ENCODE results near the gene TBX4.
"Not testable (repeated sequence)": the region's sequence is repeated elsewhere in the genome, so short reads cannot be mapped to it uniquely, and the experiment has no call there.

The TBX4 gene

GRCh38 chr17:61502292-61502691, 50.1 kb downstream of the TBX4 start:
- no peak for DNase-seq

GRCh38 chr17:61503961-61504360, 51.7 kb downstream of the TBX4 start:
- DNase-seq: no peak

GRCh38 chr17:61504697-61505096, 52.5 kb downstream of the TBX4 start:
- no peak for DNase-seq

- no peak for DNase-seq
These were observed 53.8 kb downstream of the TBX4 start for GRCh38 chr17:61505846-61506627.

- no peak for DNase-seq
These were observed 55.3 kb downstream of the TBX4 start for GRCh38 chr17:61507383-61508066.

- no peak for DNase-seq
These were observed 56.7 kb downstream of the TBX4 start for GRCh38 chr17:61508912-61509311.

- DNase-seq: not testable (repeated sequence)
These were observed 57.2 kb downstream of the TBX4 start for GRCh38 chr17:61509454-61509853.

GRCh38 chr17:61510237-61510636, 58.0 kb downstream of the TBX4 start:
- DNase-seq: no peak

GRCh38 chr17:61510991-61511390, 58.8 kb downstream of the TBX4 start:
- DNase-seq: no peak

- DNase-seq: no peak
These were observed 59.4 kb downstream of the TBX4 start for GRCh38 chr17:61511480-61512182.

GRCh38 chr17:61514491-61514890, 62.3 kb downstream of the TBX4 start:
- no peak for DNase-seq

- DNase-seq: no peak
These were observed 65.0 kb downstream of the TBX4 start for GRCh38 chr17:61517265-61517664.

- no peak for DNase-seq
These were observed 65.8 kb downstream of the TBX4 start for GRCh38 chr17:61517843-61518606.

GRCh38 chr17:61519139-61519538, 66.9 kb downstream of the TBX4 start:
- no peak for DNase-seq

GRCh38 chr17:61519754-61520440, 67.7 kb downstream of the TBX4 start:
- no peak for DNase-seq

GRCh38 chr17:61520897-61521296, 68.7 kb downstream of the TBX4 start:
- DNase-seq: no peak

GRCh38 chr17:61522088-61522487, 69.9 kb downstream of the TBX4 start:
- no peak for DNase-seq

GRCh38 chr17:61524319-61524718, 72.1 kb downstream of the TBX4 start:
- DNase-seq: no peak

GRCh38 chr17:61527441-61527840, 75.2 kb downstream of the TBX4 start:
- DNase-seq: not testable (repeated sequence)

GRCh38 chr17:61528171-61528570, 75.9 kb downstream of the TBX4 start:
- DNase-seq: no peak

- no peak for DNase-seq
These were observed 79.0 kb downstream of the TBX4 start for GRCh38 chr17:61531223-61531622.

GRCh38 chr17:61532826-61533225, 80.6 kb downstream of the TBX4 start:
- no peak for DNase-seq
